GM21786 (cell line): ENCODE measurements around the gene MRPS27.
A peak's percentile ranks its signal among the peaks of the same experiment; 100 is the strongest.
"Not testable (repeated sequence)": the region's sequence is repeated elsewhere in the genome, so short reads cannot be mapped to it uniquely, and the experiment has no call there.

ENCODE experiments used
- ATAC-seq: cut with Tn5 transposase; IDR thresholded peaks from one replicate; pipeline ENCODE4 v1.9.1; 2021; ENCODE audit not compliant: unreplicated experiment

The MRPS27 gene

DNA sequence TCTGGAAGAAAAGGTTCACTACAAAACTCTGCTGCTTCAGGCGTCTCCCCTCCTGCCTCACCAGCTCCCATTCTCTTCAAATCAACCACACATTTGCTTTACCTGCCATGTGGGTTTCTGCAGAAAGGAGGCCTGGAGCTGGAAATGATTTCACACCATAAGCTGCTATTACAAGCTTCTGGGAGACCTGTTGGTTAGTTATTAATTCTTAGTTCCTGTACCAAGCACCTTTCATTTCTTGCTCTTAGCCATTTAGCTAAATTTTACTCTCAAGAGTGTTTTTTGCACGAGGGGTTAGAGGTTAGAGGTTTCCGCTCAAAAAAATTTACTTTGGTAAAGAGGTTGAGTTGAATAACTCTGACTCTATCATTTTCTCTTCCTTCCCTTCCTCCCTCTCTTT, 142.5 kb downstream of the MRPS27 start:
- peak; percentile 50 for ATAC-seq

DNA sequence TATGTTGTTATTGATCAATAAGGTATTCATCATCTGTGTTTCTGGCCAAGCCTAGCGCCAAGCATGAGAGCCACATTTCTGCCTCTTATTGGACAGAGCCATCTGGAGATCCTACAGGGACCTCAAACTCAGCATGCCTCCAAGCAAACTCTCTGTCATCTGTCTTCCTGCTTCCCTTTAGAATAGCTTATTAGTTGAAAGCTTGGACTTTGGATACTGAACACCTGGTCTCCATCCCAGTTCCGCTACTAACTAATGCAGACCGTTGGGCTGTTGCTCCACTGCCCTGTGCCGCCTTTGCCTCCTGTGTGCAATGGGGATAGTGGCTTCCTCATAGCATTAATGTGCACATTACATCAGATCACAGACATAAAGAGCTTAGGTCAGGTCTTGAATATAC, 147.3 kb downstream of the MRPS27 start:
- no peak for ATAC-seq

DNA sequence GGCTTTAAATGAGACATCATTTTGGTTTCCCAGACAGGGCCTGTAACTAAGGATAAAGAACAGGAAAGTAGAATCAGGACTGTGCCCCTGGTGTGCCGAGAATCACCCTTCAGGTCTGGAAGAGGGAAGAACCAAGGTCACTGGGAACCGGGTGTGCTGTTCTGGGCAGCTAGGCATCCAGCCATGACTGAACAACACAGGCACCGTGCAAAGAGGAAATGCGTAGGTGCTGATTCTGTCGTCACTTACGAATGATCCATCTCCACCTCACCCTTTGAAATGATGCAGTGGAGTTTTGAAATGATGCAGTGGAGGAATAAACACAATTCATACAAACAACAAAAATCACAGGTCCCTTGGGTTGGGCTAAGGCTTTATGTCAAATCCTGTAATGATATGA, 148.4 kb downstream of the MRPS27 start:
- no peak for ATAC-seq

GRCh38 chr5:72171181-72171580, 148.9 kb downstream of the MRPS27 start:
- not testable (repeated sequence) for ATAC-seq

DNA sequence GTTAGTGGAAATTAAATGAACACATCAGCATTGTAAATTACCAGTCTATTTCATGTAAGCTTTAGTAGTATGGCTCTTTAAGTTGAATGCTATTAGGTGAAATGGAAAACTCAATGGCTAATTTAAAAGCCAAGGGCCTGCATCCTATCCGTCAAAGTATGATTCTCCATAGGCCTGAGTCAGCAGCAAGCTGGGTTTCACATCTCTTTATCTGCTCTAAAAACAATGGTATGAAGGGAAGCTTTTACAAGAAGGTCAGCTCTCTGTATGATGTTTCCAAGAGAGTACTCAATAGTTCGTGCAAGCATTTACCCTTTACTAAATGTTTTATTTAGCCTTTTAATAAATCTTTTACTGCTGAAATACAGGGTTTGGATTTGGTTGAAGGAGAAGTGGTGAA, 149.9 kb downstream of the MRPS27 start:
- ATAC-seq, result no peak
